Panc1 (cell line): ENCODE results near the gene ROBO2.

Experiments
- CTCF ChIP-seq: fragments of 450-650 bp; IDR thresholded peaks from 2 replicates; pipeline ENCODE4 v1.5.1; 2017; ENCODE audit warnings: mild to moderate bottlenecking
- REST ChIP-seq, 2 experiments: IDR thresholded peaks; 2 replicates each; pipeline ENCODE4 v1.6.1; 2011 to 2012; ENCODE audit warnings: low read depth in 2 of 2, control low read depth in 1 of 2, low read length in 1 of 2, mild to moderate bottlenecking in 1 of 2, moderate library complexity in 1 of 2; ENCODE audit not compliant: insufficient read depth in 1 of 2

- TF ChIP-seq CTCF, result no peak
- TF ChIP-seq REST (IDR thresholded peaks at IDR 0.05; ENCODE audit: insufficient read depth in 1 of 2, low read depth in 2 of 2, low read length in 1 of 2), result no peak
These were observed 94.9 kb downstream of the ROBO2 start for GRCh38 chr3:77134769-77135168.
